H9 (cell line): ENCODE measurements around the gene MOB3A. TPM values are rescaled to one million over a fixed set of nuclear protein-coding genes. Genes with fewer than 3 reads are reported as not detected.

Experiments
- DNase-seq: peaks from one replicate; pipeline ENCODE4 v3.0.0-alpha.2; 2017
- H2AFZ ChIP-seq: one replicate; pipeline ENCODE4 v1.6.1; 2013; ENCODE audit warnings: mild to moderate bottlenecking, low read length, control low read depth, moderate library complexity
- H2AK5ac ChIP-seq: 2 replicates; pipeline ENCODE4 v1.6.1; 2013; ENCODE audit warnings: low read length, control low read depth, mixed read lengths; ENCODE audit not compliant: insufficient read length
- H2BK120ac ChIP-seq: one replicate; pipeline ENCODE4 v1.6.1; 2013; ENCODE audit warnings: low read depth, mild to moderate bottlenecking, low read length, control low read depth, inconsistent platforms; ENCODE audit not compliant: poor library complexity, severe bottlenecking
- H2BK12ac ChIP-seq: 2 replicates; pipeline ENCODE4 v1.6.1; 2013; ENCODE audit warnings: low read length, control low read depth, mixed read lengths, low read depth; ENCODE audit not compliant: insufficient read length
- H2BK15ac ChIP-seq: 2 replicates; pipeline ENCODE4 v1.6.1; 2013; ENCODE audit warnings: low read depth, low read length, control low read depth
- H2BK20ac ChIP-seq: one replicate; pipeline ENCODE4 v1.6.1; 2013; ENCODE audit warnings: low read depth, mild to moderate bottlenecking, low read length, control low read depth, inconsistent platforms; ENCODE audit not compliant: poor library complexity, severe bottlenecking
- H2BK5ac ChIP-seq: 2 replicates; pipeline ENCODE4 v1.6.1; 2013; ENCODE audit warnings: low read length, control low read depth, mixed read lengths; ENCODE audit not compliant: insufficient read length
- H3K14ac ChIP-seq: 2 replicates; pipeline ENCODE4 v1.6.1; 2013; ENCODE audit warnings: low read length, control low read depth; ENCODE audit not compliant: insufficient read depth
- H3K18ac ChIP-seq: 2 replicates; pipeline ENCODE4 v1.6.1; 2013; ENCODE audit warnings: low read depth, mild to moderate bottlenecking, mixed read lengths, low read length, control low read depth; ENCODE audit not compliant: insufficient read length
- H3K23ac ChIP-seq: 2 replicates; pipeline ENCODE4 v1.6.1; 2013; ENCODE audit warnings: low read length, control low read depth, mixed read lengths, low read depth; ENCODE audit not compliant: insufficient read length
- H3K23me2 ChIP-seq: 2 replicates; pipeline ENCODE4 v1.6.1; 2013; ENCODE audit warnings: low read depth, mild to moderate bottlenecking, mixed read lengths, low read length, control low read depth; ENCODE audit not compliant: insufficient read length, poor library complexity, severe bottlenecking
- H3K27ac ChIP-seq: 2 replicates; pipeline ENCODE4 v1.5.1; 2013; ENCODE audit warnings: low read length, control low read depth, mixed read lengths, low read depth; ENCODE audit not compliant: insufficient read length
- H3K27me3 ChIP-seq: 2 replicates; pipeline ENCODE4 v1.6.1; 2013; ENCODE audit warnings: low read length, control low read depth, inconsistent platforms; ENCODE audit not compliant: insufficient read depth
- H3K4ac ChIP-seq: 2 replicates; pipeline ENCODE4 v1.6.1; 2013; ENCODE audit warnings: low read depth, mild to moderate bottlenecking, control low read depth, inconsistent platforms, low read length, moderate library complexity
- H3K4me1 ChIP-seq: 2 replicates; pipeline ENCODE4 v1.6.1; 2013; ENCODE audit warnings: low read length, control low read depth, inconsistent platforms; ENCODE audit not compliant: insufficient read depth
- H3K4me2 ChIP-seq: 2 replicates; pipeline ENCODE4 v1.6.1; 2013; ENCODE audit warnings: low read length, control low read depth, mixed read lengths; ENCODE audit not compliant: insufficient read length, insufficient read depth
- H3K56ac ChIP-seq: 2 replicates; pipeline ENCODE4 v1.6.1; 2013; ENCODE audit warnings: low read depth, mild to moderate bottlenecking, mixed read lengths, low read length, control low read depth; ENCODE audit not compliant: insufficient read length
- H3K79me1 ChIP-seq: 2 replicates; pipeline ENCODE4 v1.6.1; 2013; ENCODE audit warnings: low read depth, mild to moderate bottlenecking, moderate library complexity, low read length, control low read depth, inconsistent platforms; ENCODE audit not compliant: insufficient read depth, poor library complexity, severe bottlenecking
- H3K79me2 ChIP-seq: 2 replicates; pipeline ENCODE4 v1.6.1; 2013; ENCODE audit warnings: low read length, control low read depth, inconsistent platforms; ENCODE audit not compliant: insufficient read depth
- H3K9ac ChIP-seq: 2 replicates; pipeline ENCODE4 v1.6.1; 2013; ENCODE audit warnings: low read length, control low read depth, mixed read lengths; ENCODE audit not compliant: insufficient read length; ENCODE audit errors: extremely low read depth
- H3K9me3 ChIP-seq: one replicate; pipeline ENCODE4 v1.6.1; 2013; ENCODE audit warnings: low read depth, low read length, inconsistent platforms; ENCODE audit not compliant: control insufficient read depth
- H3T11ph ChIP-seq: one replicate; pipeline ENCODE4 v1.6.1; 2013; ENCODE audit warnings: mild to moderate bottlenecking, low read length, control low read depth, inconsistent platforms
- H4K20me1 ChIP-seq: one replicate; pipeline ENCODE4 v1.6.1; 2013; ENCODE audit not compliant: control insufficient read depth, insufficient read length, insufficient read depth
- H4K5ac ChIP-seq: 2 replicates; pipeline ENCODE4 v1.6.1; 2013; ENCODE audit warnings: low read depth, mild to moderate bottlenecking, mixed read lengths, low read length, control low read depth; ENCODE audit not compliant: insufficient read length
- H4K8ac ChIP-seq: replicated peaks from 2 replicates; pipeline ENCODE4 v1.6.1; 2013; ENCODE audit warnings: low read length, control low read depth, mixed read lengths, low read depth; ENCODE audit not compliant: insufficient read length
- H4K91ac ChIP-seq: 2 replicates; pipeline ENCODE4 v1.6.1; 2013; ENCODE audit warnings: low read depth, mild to moderate bottlenecking, moderate library complexity, mixed read lengths, low read length, control low read depth; ENCODE audit not compliant: insufficient read length
- H3K27ac Mint-ChIP-seq, 3 experiments: 2 replicates in 2 of 3; 3 replicates in 1 of 3; pipeline ENCODE4 v1.8.0; 2020 to 2021; ENCODE audit warnings: mixed read lengths in 3 of 3, mild to moderate bottlenecking in 1 of 3, moderate library complexity in 1 of 3
- H3K27me3 Mint-ChIP-seq: 2 replicates; pipeline ENCODE4 v1.8.0; 2021; ENCODE audit warnings: low read depth, mild to moderate bottlenecking, moderate library complexity, mixed read lengths
- H3K36me3 Mint-ChIP-seq, 3 experiments: 2 replicates in 2 of 3; 3 replicates in 1 of 3; pipeline ENCODE4 v1.8.0; 2020 to 2021; ENCODE audit warnings: low read depth in 3 of 3, mixed read lengths in 3 of 3; ENCODE audit not compliant: insufficient read depth in 1 of 3
- H3K4me1 Mint-ChIP-seq, 2 experiments: 2 replicates each; pipeline ENCODE4 v1.8.0; 2020; ENCODE audit warnings: mixed read lengths in 2 of 2
- H3K4me3 Mint-ChIP-seq, 2 experiments: 2 replicates in 1 of 2; 3 replicates in 1 of 2; pipeline ENCODE4 v1.8.0; 2020 to 2021; ENCODE audit warnings: mild to moderate bottlenecking in 2 of 2, mixed read lengths in 2 of 2, moderate library complexity in 1 of 2
- H3K9me3 Mint-ChIP-seq, 2 experiments: 2 replicates in 1 of 2; 3 replicates in 1 of 2; pipeline ENCODE4 v1.8.0; 2020; ENCODE audit warnings: mild to moderate bottlenecking in 2 of 2, mixed read lengths in 2 of 2, moderate library complexity in 1 of 2
- CTCF ChIP-seq: fragments of 200-600 bp; sonication (generic); conservative IDR thresholded peaks from 3 replicates; pipeline ENCODE4 v1.8.0; 2021; ENCODE audit warnings: antibody characterized with exemption, mild to moderate bottlenecking
- WGBS: extraction: QIAGEN DNeasy Blood & Tissue Kit; methylation state at CpG from one replicate; pipeline ENCODE4 v1.1.7; 2013; ENCODE audit warnings: missing lambda C conversion rate, low lambda C conversion rate, mixed read lengths; ENCODE audit not compliant: insufficient read length; ENCODE audit errors: extremely low coverage; 5-methylcytosine and 5-hydroxymethylcytosine counted together
- total RNA-seq: library from RNA; stranded (reverse); gene quantifications from 2 replicates; pipeline ENCODE4 v1.2.1, GENCODE V29; 2021

MOB3A gene
- total RNA-seq, 1 experiment from 2014 or later, result 11.5 TPM

- H3K27ac Mint-ChIP-seq, result no peak overlapping the region
- H3K36me3 Mint-ChIP-seq, result peaks cover 39 to 74% (median 71%) of the 10 kb centered on the region in 3 experiments
Measured at GRCh38 chr19:2114218-2114617, 18.1 kb upstream of the MOB3A start.

More at GRCh38 chr19:2114218-2114617, 18.1 kb upstream of the MOB3A start:
- no peaks in the 10 kb centered on the region for H3K9me3 ChIP-seq
- H3K23me2 ChIP-seq, result no peaks in the 10 kb centered on the region
- no peak overlapping the region for H3K23ac ChIP-seq
- no peak overlapping the region for H3K9ac ChIP-seq
- no peak overlapping the region for H2AK5ac ChIP-seq
- no peak overlapping the region for H3K27ac ChIP-seq
- no peaks in the 10 kb centered on the region for H3K9me3 Mint-ChIP-seq
- no peak overlapping the region for H4K8ac ChIP-seq
- H3K27me3 ChIP-seq, result no peaks in the 10 kb centered on the region
- no peak overlapping the region for H3K14ac ChIP-seq
- no peak overlapping the region for H3K4me2 ChIP-seq
- H3K27me3 Mint-ChIP-seq, result no peaks in the 10 kb centered on the region; the same call in 1 of the 2 replicates
- no peak overlapping the region for H4K91ac ChIP-seq
- H2BK120ac ChIP-seq, result no peak overlapping the region
- H3K79me2 ChIP-seq, result no peaks in the 10 kb centered on the region
- no peak overlapping the region for H2BK20ac ChIP-seq
- WGBS, result no CpG with 5 or more reads among the region's 9 CpGs
- H3K4me1 Mint-ChIP-seq, result no peaks in the 10 kb centered on the region
- H4K5ac ChIP-seq, result no peak overlapping the region
- no peak overlapping the region for H2AFZ ChIP-seq
- H4K20me1 ChIP-seq, result no peaks in the 10 kb centered on the region
- no peak overlapping the region for H3K56ac ChIP-seq
- H2BK5ac ChIP-seq, result no peak overlapping the region
- H2BK15ac ChIP-seq, result no peak overlapping the region
- H3K4me1 ChIP-seq, result no peaks in the 10 kb centered on the region
- no peak overlapping the region for H3K18ac ChIP-seq
- no peak for TF ChIP-seq CTCF
- no peak for DNase-seq
- H3K4ac ChIP-seq, result no peak overlapping the region
- H2BK12ac ChIP-seq, result no peak overlapping the region
- H3K79me1 ChIP-seq, result no peaks in the 10 kb centered on the region
- H3T11ph ChIP-seq, result no peak overlapping the region
- H3K4me3 Mint-ChIP-seq, result no peak overlapping the region
